ENCODE data around the gene OBSCN.

OBSCN gene

GRCh38 chr1:228366062-228366865, 158.4 kb downstream of the OBSCN start:
- no peak for DNase-seq (ENCODE audit: low read depth in 3 of 3)

- no peak for DNase-seq (ENCODE audit: low read depth in 3 of 3)
These were observed 159.3 kb downstream of the OBSCN start for GRCh38 chr1:228366866-228367741.

DNA sequence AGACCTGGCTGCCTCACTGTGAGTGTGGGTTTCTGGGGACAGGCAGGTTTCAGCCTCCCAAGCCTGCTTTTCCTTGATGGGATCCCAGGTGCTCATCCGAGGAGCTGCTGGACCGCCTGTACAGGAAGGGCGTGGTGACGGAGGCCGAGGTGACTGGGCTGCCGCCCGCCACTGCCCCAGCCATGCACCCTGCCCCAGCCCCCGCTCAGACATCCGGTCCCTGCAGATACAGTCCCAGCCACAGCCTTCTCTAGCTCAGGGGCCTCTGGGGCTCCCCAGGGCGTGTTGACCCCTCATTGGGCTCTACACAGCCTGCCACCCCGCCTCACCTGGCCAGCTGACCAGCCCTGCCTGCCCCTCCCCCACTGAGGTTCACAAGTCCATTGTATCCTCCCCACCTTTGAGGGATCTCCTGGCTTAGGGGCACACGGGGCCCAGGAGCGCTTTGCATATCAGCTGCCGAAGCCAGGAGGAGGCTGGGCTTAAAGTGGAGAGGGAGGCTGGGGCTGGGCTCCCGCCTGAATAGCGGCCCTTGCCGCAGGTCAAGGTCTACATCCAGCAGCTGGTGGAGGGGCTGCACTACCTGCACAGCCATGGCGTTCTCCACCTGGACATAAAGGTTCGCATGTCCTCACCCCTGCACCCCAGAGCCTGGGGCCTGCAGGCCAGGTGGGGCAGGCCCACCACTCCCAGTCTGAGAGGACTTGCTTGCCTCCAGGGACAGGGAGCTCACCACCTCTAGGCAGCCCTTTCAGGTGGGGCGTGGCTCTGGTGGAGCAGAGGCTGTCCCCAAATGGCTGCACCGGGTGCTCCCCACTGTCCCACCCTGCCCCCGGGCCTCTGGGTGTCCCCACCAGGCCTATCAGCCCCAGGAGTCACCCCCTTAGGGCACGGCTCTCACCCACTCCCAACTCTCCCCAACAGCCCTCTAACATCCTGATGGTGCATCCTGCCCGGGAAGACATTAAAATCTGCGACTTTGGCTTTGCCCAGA, 160.3 kb downstream of the OBSCN start:
- DNase-seq (ENCODE audit: low read depth in 3 of 3) = no peak

DNA sequence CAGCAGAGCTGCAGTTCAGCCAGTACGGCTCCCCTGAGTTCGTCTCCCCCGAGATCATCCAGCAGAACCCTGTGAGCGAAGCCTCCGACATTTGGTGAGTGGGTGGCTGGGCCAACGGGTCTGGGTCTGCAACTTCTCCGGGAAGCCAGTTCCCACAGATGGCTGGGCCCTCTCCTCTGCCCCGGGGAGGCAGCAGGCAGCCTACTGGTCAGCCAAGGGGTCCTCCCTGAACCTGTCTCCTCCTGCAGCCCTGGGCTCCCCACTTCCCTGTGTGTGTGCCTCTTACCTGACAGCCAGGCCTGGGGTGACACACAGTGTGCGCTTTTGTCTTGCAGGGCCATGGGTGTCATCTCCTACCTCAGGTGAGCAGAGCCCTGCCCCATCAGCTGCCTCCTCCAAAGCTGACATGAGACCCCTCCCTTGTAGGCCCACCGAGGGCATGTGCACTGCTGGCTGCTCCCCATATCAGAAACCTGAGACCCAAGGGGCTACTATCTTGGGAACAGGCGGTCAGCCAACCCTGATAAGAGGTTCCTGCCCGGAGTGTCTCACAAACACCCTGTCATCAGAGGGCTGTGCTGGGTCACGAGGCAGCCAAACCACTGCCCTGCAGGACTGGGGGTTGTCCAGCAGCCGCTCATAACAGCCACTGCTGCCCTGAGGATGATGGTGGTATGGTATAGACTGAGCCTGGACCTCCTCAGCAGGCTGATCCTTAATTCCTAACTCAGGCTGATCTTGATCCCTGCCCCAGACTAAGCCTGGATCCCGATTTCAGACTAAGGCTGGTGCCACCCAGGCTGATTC, 161.2 kb downstream of the OBSCN start:
- no peak for DNase-seq (ENCODE audit: low read depth in 3 of 3)

DNA sequence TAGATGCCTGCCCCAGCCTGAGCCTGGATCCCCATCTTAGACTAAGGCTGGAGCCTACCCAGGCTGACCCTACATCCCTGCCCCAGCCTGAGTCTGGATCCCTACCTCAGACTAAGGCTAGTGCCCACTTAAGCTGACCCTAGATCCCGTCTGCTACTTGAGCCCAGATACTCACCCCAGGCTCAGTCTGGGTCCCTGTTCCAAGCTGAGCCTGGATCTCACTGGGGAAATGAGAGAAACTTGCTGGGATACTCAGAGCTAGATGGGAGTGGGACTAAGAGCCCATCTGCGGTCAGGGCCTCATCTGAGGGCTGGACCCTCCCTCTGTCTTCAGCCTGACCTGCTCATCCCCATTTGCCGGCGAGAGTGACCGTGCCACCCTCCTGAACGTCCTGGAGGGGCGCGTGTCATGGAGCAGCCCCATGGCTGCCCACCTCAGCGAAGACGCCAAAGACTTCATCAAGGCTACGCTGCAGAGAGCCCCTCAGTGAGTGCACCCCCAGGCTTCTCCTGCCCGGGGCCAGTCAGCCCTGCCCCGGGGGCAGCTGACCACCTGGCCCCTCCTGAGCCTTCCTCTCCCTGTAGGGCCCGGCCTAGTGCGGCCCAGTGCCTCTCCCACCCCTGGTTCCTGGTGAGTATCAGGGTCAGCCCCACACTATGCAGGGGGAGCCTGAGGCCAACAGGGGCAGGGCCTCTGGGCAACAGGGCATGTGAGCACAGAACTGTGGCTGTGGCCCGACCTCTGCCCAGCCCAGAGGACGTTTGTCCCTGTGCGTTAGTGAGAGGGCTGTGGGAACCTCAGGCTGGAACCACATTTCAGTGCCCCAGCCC, 162.0 kb downstream of the OBSCN start:
- DNase-seq (ENCODE audit: low read depth in 3 of 3) = no peak

DNA sequence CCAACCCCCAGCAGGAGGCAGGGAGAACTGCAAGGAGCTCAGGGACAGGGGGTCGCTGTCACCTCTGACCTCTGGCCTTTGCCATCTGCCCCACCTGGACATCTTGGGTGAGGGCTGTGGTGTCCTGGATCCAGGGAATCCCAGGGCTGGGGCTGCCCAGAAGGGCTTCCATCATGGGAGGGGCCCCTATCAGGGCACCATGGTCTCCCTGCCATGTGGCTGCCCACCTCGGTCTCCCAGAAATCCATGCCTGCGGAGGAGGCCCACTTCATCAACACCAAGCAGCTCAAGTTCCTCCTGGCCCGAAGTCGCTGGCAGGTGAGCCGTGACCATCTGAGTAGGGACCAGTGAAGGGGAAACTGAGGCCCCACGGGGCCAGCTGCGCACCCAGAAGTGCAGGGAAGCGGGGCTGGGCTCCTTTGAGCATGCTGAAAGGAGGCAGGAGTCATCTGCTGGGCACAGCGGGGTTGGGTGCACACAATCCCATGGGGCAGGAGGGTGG, 162.6 kb downstream of the OBSCN start:
- DNase-seq (ENCODE audit: low read depth in 3 of 3) = no peak

DNA sequence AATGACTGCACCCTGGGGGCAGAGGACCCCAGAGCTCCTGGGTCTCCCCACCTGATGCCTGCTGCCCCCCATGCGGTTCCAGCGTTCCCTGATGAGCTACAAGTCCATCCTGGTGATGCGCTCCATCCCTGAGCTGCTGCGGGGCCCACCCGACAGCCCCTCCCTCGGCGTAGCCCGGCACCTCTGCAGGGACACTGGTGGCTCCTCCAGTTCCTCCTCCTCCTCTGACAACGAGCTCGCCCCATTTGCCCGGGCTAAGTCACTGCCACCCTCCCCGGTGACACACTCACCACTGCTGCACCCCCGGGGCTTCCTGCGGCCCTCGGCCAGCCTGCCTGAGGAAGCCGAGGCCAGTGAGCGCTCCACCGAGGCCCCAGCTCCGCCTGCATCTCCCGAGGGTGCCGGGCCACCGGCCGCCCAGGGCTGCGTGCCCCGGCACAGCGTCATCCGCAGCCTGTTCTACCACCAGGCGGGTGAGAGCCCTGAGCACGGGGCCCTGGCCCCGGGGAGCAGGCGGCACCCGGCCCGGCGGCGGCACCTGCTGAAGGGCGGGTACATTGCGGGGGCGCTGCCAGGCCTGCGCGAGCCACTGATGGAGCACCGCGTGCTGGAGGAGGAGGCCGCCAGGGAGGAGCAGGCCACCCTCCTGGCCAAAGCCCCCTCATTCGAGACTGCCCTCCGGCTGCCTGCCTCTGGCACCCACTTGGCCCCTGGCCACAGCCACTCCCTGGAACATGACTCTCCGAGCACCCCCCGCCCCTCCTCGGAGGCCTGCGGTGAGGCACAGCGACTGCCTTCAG, 163.3 kb downstream of the OBSCN start:
- no peak for DNase-seq (ENCODE audit: low read depth in 3 of 3)

DNA sequence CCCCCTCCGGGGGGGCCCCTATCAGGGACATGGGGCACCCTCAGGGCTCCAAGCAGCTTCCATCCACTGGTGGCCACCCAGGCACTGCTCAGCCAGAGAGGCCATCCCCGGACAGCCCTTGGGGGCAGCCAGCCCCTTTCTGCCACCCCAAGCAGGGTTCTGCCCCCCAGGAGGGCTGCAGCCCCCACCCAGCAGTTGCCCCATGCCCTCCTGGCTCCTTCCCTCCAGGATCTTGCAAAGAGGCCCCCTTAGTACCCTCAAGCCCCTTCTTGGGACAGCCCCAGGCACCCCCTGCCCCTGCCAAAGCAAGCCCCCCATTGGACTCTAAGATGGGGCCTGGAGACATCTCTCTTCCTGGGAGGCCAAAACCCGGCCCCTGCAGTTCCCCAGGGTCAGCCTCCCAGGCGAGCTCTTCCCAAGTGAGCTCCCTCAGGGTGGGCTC, 163.9 kb downstream of the OBSCN start:
- no peak for DNase-seq (ENCODE audit: low read depth in 3 of 3)

DNA sequence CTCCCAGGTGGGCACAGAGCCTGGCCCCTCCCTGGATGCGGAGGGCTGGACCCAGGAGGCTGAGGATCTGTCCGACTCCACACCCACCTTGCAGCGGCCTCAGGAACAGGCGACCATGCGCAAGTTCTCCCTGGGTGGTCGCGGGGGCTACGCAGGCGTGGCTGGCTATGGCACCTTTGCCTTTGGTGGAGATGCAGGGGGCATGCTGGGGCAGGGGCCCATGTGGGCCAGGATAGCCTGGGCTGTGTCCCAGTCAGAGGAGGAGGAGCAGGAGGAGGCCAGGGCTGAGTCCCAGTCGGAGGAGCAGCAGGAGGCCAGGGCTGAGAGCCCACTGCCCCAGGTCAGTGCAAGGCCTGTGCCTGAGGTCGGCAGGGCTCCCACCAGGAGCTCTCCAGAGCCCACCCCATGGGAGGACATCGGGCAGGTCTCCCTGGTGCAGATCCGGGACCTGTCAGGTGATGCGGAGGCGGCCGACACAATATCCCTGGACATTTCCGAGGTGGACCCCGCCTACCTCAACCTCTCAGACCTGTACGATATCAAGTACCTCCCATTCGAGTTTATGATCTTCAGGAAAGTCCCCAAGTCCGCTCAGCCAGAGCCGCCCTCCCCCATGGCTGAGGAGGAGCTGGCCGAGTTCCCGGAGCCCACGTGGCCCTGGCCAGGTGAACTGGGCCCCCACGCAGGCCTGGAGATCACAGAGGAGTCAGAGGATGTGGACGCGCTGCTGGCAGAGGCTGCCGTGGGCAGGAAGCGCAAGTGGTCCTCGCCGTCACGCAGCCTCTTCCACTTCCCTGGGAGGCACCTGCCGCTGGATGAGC, 164.5 kb downstream of the OBSCN start:
- DNase-seq (ENCODE audit: low read depth in 3 of 3) = no peak

DNA sequence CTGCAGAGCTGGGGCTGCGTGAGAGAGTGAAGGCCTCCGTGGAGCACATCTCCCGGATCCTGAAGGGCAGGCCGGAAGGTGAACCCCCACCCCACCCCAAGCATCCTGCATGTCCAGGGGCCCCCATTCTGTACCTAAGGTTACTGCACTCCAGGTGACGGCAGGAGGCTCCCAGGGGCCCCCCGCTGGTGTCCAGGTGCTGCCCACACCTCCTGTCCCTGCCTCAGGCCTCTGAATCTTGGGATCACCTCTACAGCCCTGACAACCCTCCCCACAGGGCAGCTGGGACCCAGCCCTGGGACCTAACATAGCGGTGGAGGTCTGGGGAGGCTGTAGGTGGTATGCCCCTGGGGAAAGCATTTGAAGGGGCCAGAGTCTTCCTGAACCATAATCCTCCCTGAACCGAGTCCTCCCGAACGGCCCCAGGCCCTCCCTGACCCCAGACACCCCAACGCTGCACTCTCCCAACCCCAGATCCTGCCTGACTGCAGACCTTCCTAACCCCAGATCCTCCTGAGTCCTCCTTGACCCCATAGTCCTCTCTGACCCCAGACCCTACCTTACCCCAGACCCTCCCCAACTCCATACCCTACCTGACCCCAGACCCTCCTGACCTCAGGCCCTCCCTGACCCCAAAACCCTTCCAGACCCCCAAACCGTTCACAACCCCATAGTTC, 165.3 kb downstream of the OBSCN start:
- DNase-seq (ENCODE audit: low read depth in 3 of 3) = no peak

DNA sequence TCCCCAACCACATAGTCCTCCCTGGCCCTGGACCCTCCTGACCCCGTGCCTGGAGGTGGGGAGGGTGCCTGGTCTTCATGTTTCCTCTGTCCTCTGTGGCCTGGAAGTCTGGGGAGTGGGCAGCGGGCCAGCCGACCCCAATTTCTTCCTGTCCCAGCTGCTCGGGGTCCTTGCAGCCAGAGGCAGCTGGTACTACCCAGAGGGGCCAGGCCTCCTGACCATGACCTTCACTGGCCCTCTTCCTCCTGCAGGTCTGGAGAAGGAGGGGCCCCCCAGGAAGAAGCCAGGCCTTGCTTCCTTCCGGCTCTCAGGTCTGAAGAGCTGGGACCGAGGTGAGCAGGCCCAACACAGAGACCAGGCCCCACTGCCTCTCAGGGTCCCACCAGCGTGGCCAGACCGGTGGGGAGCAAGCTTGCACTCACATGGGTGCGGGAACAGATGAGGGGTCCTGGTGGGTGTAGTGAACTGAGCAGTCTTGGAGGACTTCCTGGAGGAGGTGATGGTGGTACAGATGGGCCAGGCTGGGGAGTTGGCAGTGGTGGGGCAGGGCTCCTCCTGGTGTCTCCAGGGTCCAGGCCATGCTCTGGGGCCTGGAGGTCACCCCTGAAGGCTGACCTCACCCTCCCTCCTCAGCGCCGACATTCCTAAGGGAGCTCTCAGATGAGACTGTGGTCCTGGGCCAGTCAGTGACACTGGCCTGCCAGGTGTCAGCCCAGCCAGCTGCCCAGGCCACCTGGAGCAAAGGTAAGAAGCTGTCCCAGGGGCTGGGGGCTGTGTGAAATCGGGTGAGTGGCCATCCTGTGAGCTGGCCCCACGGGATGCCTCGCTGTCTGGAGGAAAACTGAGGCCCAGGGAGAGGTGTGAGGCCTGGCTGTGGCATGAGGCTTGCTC, 166.1 kb downstream of the OBSCN start:
- DNase-seq (ENCODE audit: low read depth in 3 of 3) = no peak

- no peak for DNase-seq (ENCODE audit: low read depth in 3 of 3)
These were observed 167.1 kb downstream of the OBSCN start for GRCh38 chr1:228374711-228375577.

DNA sequence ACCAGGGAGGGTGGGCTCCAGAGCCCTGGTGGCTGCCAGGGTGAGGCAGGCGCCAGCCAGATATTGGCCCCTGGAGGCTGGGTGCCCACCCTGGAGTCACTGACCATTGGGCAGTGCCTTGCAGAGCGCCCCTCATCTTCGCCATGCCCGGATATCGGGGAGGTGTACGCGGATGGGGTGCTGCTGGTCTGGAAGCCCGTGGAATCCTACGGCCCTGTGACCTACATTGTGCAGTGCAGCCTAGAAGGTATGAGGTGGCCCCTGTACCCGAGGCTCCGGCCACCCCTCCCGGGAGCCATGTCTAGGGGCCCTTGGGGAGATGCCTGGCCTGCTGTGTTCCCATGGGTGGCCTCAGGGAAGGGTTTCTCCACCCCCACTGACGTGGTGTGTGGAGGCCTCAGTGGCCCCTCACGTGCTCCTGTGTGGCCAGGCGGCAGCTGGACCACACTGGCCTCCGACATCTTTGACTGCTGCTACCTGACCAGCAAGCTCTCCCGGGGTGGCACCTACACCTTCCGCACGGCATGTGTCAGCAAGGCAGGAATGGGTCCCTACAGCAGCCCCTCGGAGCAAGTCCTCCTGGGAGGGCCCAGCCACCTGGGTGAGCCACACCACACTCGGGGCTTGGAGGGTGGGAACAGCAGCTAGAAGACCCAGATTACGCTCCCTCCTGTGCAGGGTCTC, 167.9 kb downstream of the OBSCN start:
- DNase-seq (ENCODE audit: low read depth in 3 of 3) = no peak

- no peak for DNase-seq (ENCODE audit: low read depth in 3 of 3)
These were observed 168.4 kb downstream of the OBSCN start for GRCh38 chr1:228376262-228376628.
